ENCODE data around the gene FBLN2.

- peak in 1 of 4 experiments; percentile 24 for TF ChIP-seq CTCF (IDR thresholded peaks at IDR 0.05)
- TF ChIP-seq POLR2A (IDR thresholded peaks at IDR 0.05) = no peak
Measured at GRCh38 chr3:13528217-13528867, 20.6 kb upstream of the FBLN2 start.

All from gastroesophageal sphincter (tissue), 3 donors.